ENCODE measurements around the gene EDN2.

- TF ChIP-seq CTCF (IDR thresholded peaks at IDR 0.05) = no peak
- TF ChIP-seq POLR2A (IDR thresholded peaks at IDR 0.05) = no peak
- TF ChIP-seq EP300 (IDR thresholded peaks at IDR 0.05) = no peak
These were observed 33.7 kb downstream of the EDN2 start for GRCh38 chr1:41450747-41451285.

Measured in ovary (tissue), 3 donors.